Right lobe of liver (tissue), 4 donors: ENCODE data around the gene RBM8A.

Source experiments
- POLR2A ChIP-seq: fragments of 450-650 bp; IDR thresholded peaks from one replicate; pipeline ENCODE4 v1.6.1; 2017; ENCODE audit warnings: antibody characterized with exemption, mild to moderate bottlenecking
- TF ChIP-seq, protein P1 (sequence below), 4 donors: fragments of 200-600 bp in 3 of 4; fragments of 450-650 bp in 1 of 4; IDR thresholded peaks; one replicate each; pipeline versions ENCODE4 v1.5.1 to v1.8.0; 2016 to 2022; ENCODE audit warnings: antibody characterized with exemption in 4 of 4, mild to moderate bottlenecking in 2 of 4
- donor health status: DM: no; HTN: no; CAD: no.
- donor health status: DM: no; HTN: no; CAD: no.
- donor health status: DM: no; HTN: yes; CAD: no.

DNA sequence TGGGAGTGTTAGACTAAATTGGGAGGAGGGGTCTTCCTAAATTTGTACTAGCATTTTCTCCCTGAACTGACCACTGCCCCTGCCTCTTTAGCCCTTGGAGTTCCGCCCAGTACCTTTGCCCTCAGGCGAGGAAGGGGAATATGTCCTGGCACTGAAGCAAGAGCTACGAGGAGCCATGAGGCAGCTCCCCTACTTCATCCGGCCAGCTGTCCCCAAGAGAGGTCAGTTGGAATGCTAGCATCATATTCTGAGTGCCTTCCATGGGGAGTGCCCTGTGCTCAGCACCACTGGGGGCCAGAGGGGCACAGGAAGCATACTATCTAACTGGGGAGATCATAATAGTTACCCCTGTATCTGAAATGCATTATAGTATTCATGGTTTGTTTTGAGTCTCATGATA, 47.9 kb upstream of the RBM8A start:
- no peak for TF ChIP-seq POLR2A
- TF ChIP-seq, protein P1, sequence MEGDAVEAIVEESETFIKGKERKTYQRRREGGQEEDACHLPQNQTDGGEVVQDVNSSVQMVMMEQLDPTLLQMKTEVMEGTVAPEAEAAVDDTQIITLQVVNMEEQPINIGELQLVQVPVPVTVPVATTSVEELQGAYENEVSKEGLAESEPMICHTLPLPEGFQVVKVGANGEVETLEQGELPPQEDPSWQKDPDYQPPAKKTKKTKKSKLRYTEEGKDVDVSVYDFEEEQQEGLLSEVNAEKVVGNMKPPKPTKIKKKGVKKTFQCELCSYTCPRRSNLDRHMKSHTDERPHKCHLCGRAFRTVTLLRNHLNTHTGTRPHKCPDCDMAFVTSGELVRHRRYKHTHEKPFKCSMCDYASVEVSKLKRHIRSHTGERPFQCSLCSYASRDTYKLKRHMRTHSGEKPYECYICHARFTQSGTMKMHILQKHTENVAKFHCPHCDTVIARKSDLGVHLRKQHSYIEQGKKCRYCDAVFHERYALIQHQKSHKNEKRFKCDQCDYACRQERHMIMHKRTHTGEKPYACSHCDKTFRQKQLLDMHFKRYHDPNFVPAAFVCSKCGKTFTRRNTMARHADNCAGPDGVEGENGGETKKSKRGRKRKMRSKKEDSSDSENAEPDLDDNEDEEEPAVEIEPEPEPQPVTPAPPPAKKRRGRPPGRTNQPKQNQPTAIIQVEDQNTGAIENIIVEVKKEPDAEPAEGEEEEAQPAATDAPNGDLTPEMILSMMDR (IDR thresholded peaks at IDR 0.05), result no peak
